RWPE1 (cell line): ENCODE measurements around the gene DPYSL4.

Source experiments
- CTCF ChIA-PET: fragments of 350-600 bp; sonication (Branson Sonifier 250); formaldehyde crosslinking; extraction: SDS; loops from one replicate; lab custom pipeline; 2021; lab: Yijun Ruan, JAX
- POLR2A ChIA-PET: fragments of 400-600 bp; formaldehyde crosslinking; extraction: SDS; loops from one replicate; lab custom pipeline; 2020; ENCODE audit warnings: antibody characterized with exemption; ENCODE audit not compliant: low non-redundant PET; lab: Yijun Ruan, JAX
- DNase-seq: peaks from one replicate; pipeline ENCODE4 v3.0.0; 2012; ENCODE audit warnings: low spot score
- H3K27ac ChIP-seq: fragments of 450-650 bp; 2 replicates; pipeline ENCODE4 v1.5.1; 2017
- CTCF ChIP-seq: fragments of 450-650 bp; conservative IDR thresholded peaks from 2 replicates; pipeline ENCODE4 v1.5.1; 2017; ENCODE audit warnings: low read depth, mild to moderate bottlenecking

Gene DPYSL4

GRCh38 chr10:132176623-132177500 lies 9.9 kb upstream of the DPYSL4 start:
- no peak for TF ChIP-seq CTCF
- ChIA-PET POLR2A (no interaction called here), CTCF (interaction anchor here (0.8 kb wide), 1 partner anchor 184 kb away, joined by 5 read pairs; no protein-coding TSS in a partner anchor)
- no peak for DNase-seq
- H3K27ac ChIP-seq, result no peak overlapping the region

DNA sequence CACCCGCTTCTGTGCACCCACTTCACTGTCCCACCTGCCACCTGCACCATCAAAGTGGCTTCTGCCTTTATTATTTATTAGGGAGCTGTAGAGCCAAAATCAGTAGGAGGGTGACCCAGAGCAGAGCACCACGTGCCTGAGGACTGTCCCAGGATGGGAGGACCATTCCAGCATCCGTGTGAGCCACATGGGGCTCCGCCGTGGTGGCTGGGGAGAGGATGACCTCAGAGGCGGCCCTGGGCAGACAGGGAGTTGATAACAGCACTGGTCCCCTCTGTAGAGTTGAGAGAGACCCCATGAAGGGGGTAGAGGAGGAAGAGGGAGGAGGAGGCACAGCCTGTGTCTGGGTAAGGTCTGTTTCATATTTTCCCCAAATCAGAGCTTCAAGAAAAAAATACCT lies 8.7 kb upstream of the DPYSL4 start:
- POLR2A ChIA-PET, result no interaction called here
- no peak for DNase-seq
- no peak overlapping the region for H3K27ac ChIP-seq
- TF ChIP-seq CTCF, result no peak
- CTCF ChIA-PET, result no interaction called here

DNA sequence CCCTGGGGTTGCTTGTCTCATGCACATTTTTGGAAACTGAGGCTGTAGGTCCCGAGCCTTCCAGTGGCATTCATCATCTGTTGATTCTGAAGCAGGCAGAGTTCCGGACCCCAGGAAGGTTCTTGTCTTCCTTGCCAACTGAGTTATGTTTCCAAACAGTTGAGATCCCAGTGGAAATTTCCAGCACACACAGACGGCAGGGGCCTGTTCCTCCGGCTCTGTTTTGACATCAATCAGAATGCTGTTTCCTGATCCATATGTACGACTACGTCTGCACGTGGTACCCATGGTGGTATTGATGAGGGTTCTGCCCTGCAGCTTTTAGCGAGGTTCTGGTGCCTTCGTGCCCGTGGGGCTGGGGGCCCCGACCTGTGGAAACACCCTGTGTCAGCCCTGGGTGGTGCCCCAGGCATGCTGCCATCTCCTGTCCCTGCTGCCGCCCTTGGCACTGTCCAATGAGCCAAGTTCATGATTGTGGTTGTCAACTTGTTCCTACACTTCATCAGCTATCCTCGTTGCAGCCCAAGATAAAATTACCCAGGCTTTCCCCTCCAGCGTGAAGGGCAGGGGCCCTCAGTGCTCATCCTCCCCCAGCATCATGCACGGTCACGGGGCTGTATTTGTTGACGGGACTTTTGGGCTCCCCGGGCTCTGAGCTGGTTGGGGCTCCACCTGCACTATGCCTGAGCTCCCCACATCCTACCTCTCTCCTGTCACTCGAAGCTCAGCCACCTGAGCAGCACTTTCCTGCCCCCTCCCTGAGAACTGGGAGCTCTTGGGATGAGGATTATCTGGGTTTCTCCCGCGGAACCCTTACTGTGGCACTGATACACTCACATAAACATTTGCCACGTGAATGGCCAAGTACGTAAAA lies 7.8 kb upstream of the DPYSL4 start:
- H3K27ac ChIP-seq, result no peak overlapping the region
- TF ChIP-seq CTCF, result no peak
- DNase-seq, result no peak
- ChIA-PET CTCF (no interaction called here), POLR2A (no interaction called here)

DNA sequence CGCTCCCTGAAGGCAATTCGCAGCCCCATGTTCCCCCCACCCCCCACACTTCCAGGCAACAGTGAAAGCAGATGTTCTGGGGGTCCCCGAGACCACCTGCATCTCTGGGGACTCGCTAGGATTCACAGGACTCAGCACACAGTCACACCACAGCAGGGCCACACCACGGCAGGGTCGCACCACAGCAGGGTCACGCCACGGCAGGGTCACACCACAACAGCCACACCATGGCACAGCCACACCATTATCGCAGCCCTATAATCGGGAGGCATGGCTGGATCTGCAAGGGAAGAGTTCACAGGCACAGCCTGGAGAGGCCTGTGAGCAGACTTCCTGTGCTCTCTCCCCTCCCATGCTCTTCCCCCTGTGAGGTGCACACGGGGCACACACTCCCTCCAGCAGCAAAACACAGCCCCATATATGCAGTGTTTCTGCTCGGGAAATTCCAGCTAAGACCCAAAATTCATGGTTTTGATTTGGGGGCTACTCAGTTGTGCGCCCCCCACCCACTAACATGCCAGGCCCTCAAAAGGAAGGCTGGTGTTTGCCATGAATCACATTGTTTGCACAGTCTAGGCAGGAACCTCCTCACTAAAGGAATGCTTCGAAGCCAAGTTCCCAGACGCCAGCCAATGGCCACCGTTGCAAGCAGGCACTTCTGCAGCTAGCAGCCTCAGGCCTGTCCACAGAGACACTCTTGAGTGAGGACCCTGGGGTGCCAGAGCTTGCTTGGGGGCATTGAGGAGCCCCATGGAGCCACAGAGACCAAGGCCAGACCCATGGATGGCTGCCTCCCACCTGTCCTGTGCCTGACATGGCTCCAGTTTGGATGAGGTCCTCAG lies 7.0 kb upstream of the DPYSL4 start:
- CTCF ChIA-PET, result no interaction called here
- H3K27ac ChIP-seq, result no peak overlapping the region
- POLR2A ChIA-PET, result no interaction called here
- TF ChIP-seq CTCF, result no peak
- no peak for DNase-seq

- DNase-seq, result no peak
- no peak overlapping the region for H3K27ac ChIP-seq
- no peak for TF ChIP-seq CTCF
- CTCF ChIA-PET, result no interaction called here
- POLR2A ChIA-PET, result no interaction called here
Observed at GRCh38 chr10:132180736-132181135, 6.0 kb upstream of the DPYSL4 start.
